BLaER1 (cell line): ENCODE results near the gene IL2RA.

ENCODE experiments used
- H3K27ac ChIP-seq: shearing (Covaris generic); formaldehyde crosslinking; 2 replicates; pipeline ENCODE4 v1.8.1; 2022
- H3K27me3 ChIP-seq: shearing (Covaris generic); formaldehyde crosslinking; 2 replicates; pipeline ENCODE4 v1.8.1; 2022
- H3K36me3 ChIP-seq: shearing (Covaris generic); formaldehyde crosslinking; 2 replicates; pipeline ENCODE4 v1.8.1; 2022
- H3K4me1 ChIP-seq: shearing (Covaris generic); formaldehyde crosslinking; 2 replicates; pipeline ENCODE4 v1.8.1; 2022
- H3K4me2 ChIP-seq: shearing (Covaris generic); formaldehyde crosslinking; 2 replicates; pipeline ENCODE4 v1.8.1; 2022
- H3K4me3 ChIP-seq: shearing (Covaris generic); formaldehyde crosslinking; 2 replicates; pipeline ENCODE4 v1.8.1; 2022
- H3K9ac ChIP-seq: shearing (Covaris generic); formaldehyde crosslinking; 2 replicates; pipeline ENCODE4 v1.8.1; 2022
- H3K9me3 ChIP-seq: shearing (Covaris generic); formaldehyde crosslinking; 2 replicates; pipeline ENCODE4 v1.8.1; 2022
- H4K20me1 ChIP-seq: shearing (Covaris generic); formaldehyde crosslinking; 2 replicates; pipeline ENCODE4 v1.8.1; 2022
- Cebpa-rat ChIP-seq: shearing (Covaris generic); IDR thresholded peaks from 2 replicates; pipeline ENCODE4 v1.8.1; 2022

IL2RA gene

GRCh38 chr10:6098156-6098555 is 36.0 kb upstream of the IL2RA start:
- no peaks in the 10 kb centered on the region for H3K9me3 ChIP-seq
- no peak overlapping the region for H3K27ac ChIP-seq
- H3K4me3 ChIP-seq = no peak overlapping the region
- peaks cover 85% of the 10 kb centered on the region for H3K36me3 ChIP-seq
- H3K4me1 ChIP-seq = peaks cover 15% of the 10 kb centered on the region; the same call in 1 of the 2 replicates
- no peak for TF ChIP-seq Cebpa-rat
- H3K4me2 ChIP-seq = no peak overlapping the region
- no peak overlapping the region for H3K9ac ChIP-seq
- no peaks in the 10 kb centered on the region for H3K27me3 ChIP-seq
- H4K20me1 ChIP-seq = peaks cover 100% of the 10 kb centered on the region

GRCh38 chr10:6097063-6097462 is 34.9 kb upstream of the IL2RA start:
- no peaks in the 10 kb centered on the region for H3K9me3 ChIP-seq
- no peak overlapping the region for H3K9ac ChIP-seq
- H3K36me3 ChIP-seq = peaks cover 79% of the 10 kb centered on the region
- H3K4me2 ChIP-seq = no peak overlapping the region
- H3K27me3 ChIP-seq = no peaks in the 10 kb centered on the region
- H3K27ac ChIP-seq = no peak overlapping the region
- H3K4me3 ChIP-seq = no peak overlapping the region
- peaks cover 26% of the 10 kb centered on the region for H3K4me1 ChIP-seq
- peaks cover 100% of the 10 kb centered on the region for H4K20me1 ChIP-seq
- no peak for TF ChIP-seq Cebpa-rat

- H3K36me3 ChIP-seq = peaks cover 68% of the 10 kb centered on the region
- peaks cover 37% of the 10 kb centered on the region for H3K4me1 ChIP-seq
Observed at GRCh38 chr10:6095810-6096570, 33.8 kb upstream of the IL2RA start.

GRCh38 chr10:6092731-6093130 is 30.6 kb upstream of the IL2RA start:
- no peak overlapping the region for H3K4me2 ChIP-seq
- peaks cover 88% of the 10 kb centered on the region for H4K20me1 ChIP-seq
- H3K4me1 ChIP-seq = peaks cover 52% of the 10 kb centered on the region
- no peak for TF ChIP-seq Cebpa-rat
- no peaks in the 10 kb centered on the region for H3K27me3 ChIP-seq
- no peaks in the 10 kb centered on the region for H3K9me3 ChIP-seq
- H3K27ac ChIP-seq = no peak overlapping the region
- no peak overlapping the region for H3K9ac ChIP-seq
- no peak overlapping the region for H3K4me3 ChIP-seq
- peaks cover 37% of the 10 kb centered on the region for H3K36me3 ChIP-seq

More at GRCh38 chr10:6095810-6096570, 33.8 kb upstream of the IL2RA start:
- Histone ChIP-seq H3K27ac (no peak overlapping the region; the same call in 1 of the 2 replicates), H3K4me2 (no peak overlapping the region), H3K4me3 (no peak overlapping the region), H3K9me3 (no peaks in the 10 kb centered on the region), H4K20me1 (peaks cover 100% of the 10 kb centered on the region), H3K9ac (0 out of 2 replicates have a peak overlapping the region, but pooled peaks have one; percentile 2), H3K27me3 (no peaks in the 10 kb centered on the region)
- no peak for TF ChIP-seq Cebpa-rat

- Histone ChIP-seq H3K9me3 (no peaks in the 10 kb centered on the region), H3K9ac (peak overlapping the region; percentile 28; the same call in 1 of the 2 replicates), H4K20me1 (peaks cover 77% of the 10 kb centered on the region), H3K27ac (no peak overlapping the region; the same call in 1 of the 2 replicates), H3K4me3 (no peak overlapping the region), H3K36me3 (peaks cover 26% of the 10 kb centered on the region), H3K27me3 (no peaks in the 10 kb centered on the region), H3K4me1 (peaks cover 57% of the 10 kb centered on the region), H3K4me2 (peak overlapping the region; percentile 64)
- TF ChIP-seq Cebpa-rat = no peak
Observed at GRCh38 chr10:6091630-6092029, 29.5 kb upstream of the IL2RA start.

GRCh38 chr10:6089334-6090219 is 27.4 kb upstream of the IL2RA start:
- Histone ChIP-seq H3K27ac (peak overlapping the region; percentile 98), H3K9ac (peak overlapping the region; percentile 98), H3K4me3 (peak overlapping the region; percentile 99), H3K4me1 (peaks cover 57% of the 10 kb centered on the region), H3K27me3 (no peaks in the 10 kb centered on the region), H3K4me2 (peak overlapping the region; percentile 92), H4K20me1 (peaks cover 57% of the 10 kb centered on the region), H3K9me3 (no peaks in the 10 kb centered on the region), H3K36me3 (peaks cover 9% of the 10 kb centered on the region; the same call in 1 of the 2 replicates)
- TF ChIP-seq Cebpa-rat = no peak

- H3K4me1 ChIP-seq = peaks cover 62% of the 10 kb centered on the region
- H4K20me1 ChIP-seq = peaks cover 49% of the 10 kb centered on the region
- H3K27me3 ChIP-seq = no peaks in the 10 kb centered on the region
- H3K4me3 ChIP-seq = peak within 1 kb of the TSS; percentile 99
- H3K4me2 ChIP-seq = peak within 1 kb of the TSS; percentile 92
- H3K36me3 ChIP-seq = peaks cover 9% of the 10 kb centered on the region; the same call in 1 of the 2 replicates
- no peak for TF ChIP-seq Cebpa-rat
- H3K27ac ChIP-seq = peak within 1 kb of the TSS; percentile 98
- H3K9ac ChIP-seq = peak within 1 kb of the TSS; percentile 98
- H3K9me3 ChIP-seq = no peaks in the 10 kb centered on the region
Observed at GRCh38 chr10:6088721-6089333, 26.7 kb upstream of the IL2RA start, which contains the start of gene RBM17. RBM17 (plus strand) TSS chr10:6089034; CDS start chr10:6097066, 8,032 bp downstream.

- no peak overlapping the region for H3K27ac ChIP-seq
- H3K36me3 ChIP-seq = no peaks in the 10 kb centered on the region
- H3K27me3 ChIP-seq = no peaks in the 10 kb centered on the region
- H3K4me1 ChIP-seq = peaks cover 44% of the 10 kb centered on the region
- H4K20me1 ChIP-seq = peaks cover 27% of the 10 kb centered on the region
- H3K9me3 ChIP-seq = 0 out of 2 replicates have a peak, but pooled peaks cover 4% of the 10 kb centered on the region
- no peak overlapping the region for H3K4me3 ChIP-seq
- H3K4me2 ChIP-seq = peak overlapping the region; percentile 17
- TF ChIP-seq Cebpa-rat = no peak
- H3K9ac ChIP-seq = no peak overlapping the region
Observed at GRCh38 chr10:6086375-6087233, 24.4 kb upstream of the IL2RA start.
